Fibroblast of lung (primary cell): ENCODE results near the gene GUCA1A. TPM values are rescaled to one million over a fixed set of nuclear protein-coding genes. Genes with fewer than 3 reads are reported as not detected.
A peak's percentile ranks its signal among the peaks of the same experiment; 100 is the strongest.
"Not testable (repeated sequence)": the region's sequence is repeated elsewhere in the genome, so short reads cannot be mapped to it uniquely, and the experiment has no call there.

ENCODE experiments used
- DNase-seq, 2 donors: peaks; one replicate each; pipeline versions ENCODE4 v3.0.0 to v3.0.0-alpha.2; 2010; ENCODE audit warnings: low read depth in 2 of 2
- H2AFZ ChIP-seq: 2 replicates; pipeline ENCODE4 v1.5.1; 2012; ENCODE audit warnings: low read length, control low read depth, inconsistent platforms
- H3K27ac ChIP-seq: 2 replicates; pipeline ENCODE4 v1.5.1; 2011; ENCODE audit warnings: low read length, control low read depth; ENCODE audit not compliant: insufficient read depth
- H3K27me3 ChIP-seq: 2 replicates; pipeline ENCODE4 v1.5.1; 2011; ENCODE audit warnings: mild to moderate bottlenecking, low read length; ENCODE audit not compliant: control insufficient read depth, insufficient read depth
- H3K36me3 ChIP-seq: 2 replicates; pipeline ENCODE4 v1.5.1; 2011; ENCODE audit warnings: low read length; ENCODE audit not compliant: control insufficient read depth, insufficient read depth
- H3K4me1 ChIP-seq: 2 replicates; pipeline ENCODE4 v1.5.1; 2011; ENCODE audit warnings: low read length; ENCODE audit not compliant: control insufficient read depth, insufficient read depth; ENCODE audit errors: extremely low read depth
- H3K4me2 ChIP-seq: 2 replicates; pipeline ENCODE4 v1.5.1; 2011; ENCODE audit warnings: low read length, control low read depth; ENCODE audit not compliant: insufficient read depth; ENCODE audit errors: extremely low read depth
- H3K4me3 ChIP-seq, 4 experiments: fragments of 200-600 bp in 1 of 4; sonication (generic) in 1 of 4; replicated peaks in 1 of 4; 2 replicates each; pipeline ENCODE4 v1.5.1; 2011 to 2016; ENCODE audit warnings: low read length in 4 of 4, low read depth in 3 of 4, mild to moderate bottlenecking in 3 of 4, control low read depth in 2 of 4, inconsistent platforms in 1 of 4, mixed read lengths in 1 of 4; ENCODE audit not compliant: insufficient read depth in 1 of 4; ENCODE audit errors: control extremely low read depth in 1 of 4
- H3K79me2 ChIP-seq: 2 replicates; pipeline ENCODE4 v1.5.1; 2012; ENCODE audit warnings: mild to moderate bottlenecking, low read length, inconsistent platforms; ENCODE audit not compliant: control insufficient read depth, insufficient read depth
- H3K9ac ChIP-seq: 2 replicates; pipeline ENCODE4 v1.5.1; 2011; ENCODE audit warnings: mild to moderate bottlenecking, low read length, control low read depth; ENCODE audit not compliant: insufficient read depth
- H3K9me3 ChIP-seq: 2 replicates; pipeline ENCODE4 v1.5.1; 2012; ENCODE audit warnings: low read depth, low read length; ENCODE audit not compliant: control insufficient read depth, insufficient read depth
- H4K20me1 ChIP-seq: 2 replicates; pipeline ENCODE4 v1.5.1; 2011; ENCODE audit warnings: low read length; ENCODE audit not compliant: control insufficient read depth, insufficient read depth; ENCODE audit errors: extremely low read depth
- CTCF ChIP-seq, 2 donors: IDR thresholded peaks in 1 of 2; conservative IDR thresholded peaks in 1 of 2; 1 replicate in 1 of 2; 2 replicates in 1 of 2; pipeline ENCODE4 v1.5.1; 2011 to 2012; ENCODE audit warnings: low read length in 2 of 2, control low read depth in 1 of 2, inconsistent platforms in 1 of 2, low read depth in 1 of 2, mild to moderate bottlenecking in 1 of 2
- EZH2 ChIP-seq: IDR thresholded peaks from 2 replicates; pipeline ENCODE4 v1.5.1; 2012; ENCODE audit warnings: low read length, control low read depth, mild to moderate bottlenecking; ENCODE audit errors: missing control alignments
- polyA plus RNA-seq, 2 donors: library from polyadenylated mRNA; depleted of rRNA in 1 of 2; stranded (reverse) in 1 of 2; unstranded in 1 of 2; fragments of >200 nt; gene quantifications; 2 replicates each; pipeline ENCODE4 v1.2.1, GENCODE V29; 2011 to 2012; ENCODE audit warnings: missing spikeins in 1 of 2
- total RNA-seq: library from RNA; depleted of rRNA; stranded (reverse); fragments of >200 nt; gene quantifications from 2 replicates; pipeline ENCODE4 v1.2.1, GENCODE V29; 2014

Gene GUCA1A
- total and polyA plus RNA-seq, 2 donors (not counting 1 experiment from before 2014, with no cell fraction given): 0.16 to 0.33 TPM

- H3K9ac ChIP-seq: no peak overlapping the region
- H3K79me2 ChIP-seq: peaks cover 5% of the 10 kb centered on the region
- H3K4me1 ChIP-seq: peaks cover under 1% of the 10 kb centered on the region
- no peak overlapping the region for H2AFZ ChIP-seq
- H3K27ac ChIP-seq: no peak overlapping the region
- no peak overlapping the region for H3K4me2 ChIP-seq
- no peak for TF ChIP-seq CTCF (conservative IDR thresholded peaks at IDR 0.05 in 1 of 2, IDR thresholded peaks at IDR 0.05 in 1 of 2; ENCODE audit: low read depth in 1 of 2, low read length in 2 of 2)
- TF ChIP-seq EZH2: no peak
- DNase-seq: no peak
- no peaks in the 10 kb centered on the region for H3K27me3 ChIP-seq
- H3K9me3 ChIP-seq: no peaks in the 10 kb centered on the region
- no peaks in the 10 kb centered on the region for H4K20me1 ChIP-seq
- peaks cover 15% of the 10 kb centered on the region for H3K36me3 ChIP-seq
- no peak overlapping the region for H3K4me3 ChIP-seq
These were observed 37.4 kb downstream of the GUCA1A start for GRCh38 chr6:42210551-42210950.

DNA sequence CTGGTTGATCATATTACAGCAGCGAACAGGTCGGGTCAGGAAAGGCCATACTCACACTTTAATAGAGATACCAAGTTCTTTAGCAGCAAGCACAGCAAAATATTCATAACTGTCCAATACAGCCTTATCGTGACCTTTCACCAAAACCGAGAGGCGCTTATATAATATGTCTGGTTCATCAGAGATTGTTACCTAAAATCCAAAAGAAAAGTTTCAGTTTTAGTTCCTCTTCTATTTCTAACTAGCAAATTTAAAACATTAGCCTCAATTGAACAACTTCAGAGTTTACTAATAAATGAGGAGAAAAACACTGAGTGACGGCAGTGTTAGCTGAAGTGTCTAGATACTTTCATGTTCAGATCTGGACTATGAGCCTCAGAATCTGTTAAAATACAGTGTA is 38.6 kb downstream of the GUCA1A start:
- Histone ChIP-seq H3K9me3 (no peaks in the 10 kb centered on the region), H3K4me3 (no peak overlapping the region), H3K27me3 (no peaks in the 10 kb centered on the region), H3K4me2 (no peak overlapping the region), H2AFZ (no peak overlapping the region), H3K27ac (no peak overlapping the region), H4K20me1 (no peaks in the 10 kb centered on the region), H3K79me2 (peaks cover 11% of the 10 kb centered on the region), H3K4me1 (peaks cover 6% of the 10 kb centered on the region), H3K9ac (no peak overlapping the region), H3K36me3 (peaks cover 15% of the 10 kb centered on the region)
- DNase-seq: no peak
- no peak for TF ChIP-seq EZH2
- TF ChIP-seq CTCF (conservative IDR thresholded peaks at IDR 0.05 in 1 of 2, IDR thresholded peaks at IDR 0.05 in 1 of 2; ENCODE audit: low read depth in 1 of 2, low read length in 2 of 2): no peak

DNA sequence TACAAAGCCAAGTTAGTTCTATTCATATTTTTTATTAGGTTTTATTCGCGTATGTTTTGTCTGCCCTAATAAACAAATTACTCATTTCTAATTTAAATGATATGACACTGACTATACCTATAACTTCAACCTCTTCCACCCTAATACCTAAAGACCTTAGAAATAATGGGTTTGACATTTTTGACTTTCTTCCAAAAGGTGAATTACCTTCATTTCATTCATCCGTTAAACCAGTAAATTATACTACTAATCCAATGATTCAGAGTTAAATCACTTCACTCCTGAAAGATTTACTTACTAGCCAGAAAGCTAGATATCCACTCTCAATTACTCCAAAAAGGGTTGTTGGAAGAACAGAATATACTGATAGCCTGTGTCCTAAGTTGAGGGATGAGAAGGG is 39.3 kb downstream of the GUCA1A start:
- TF ChIP-seq CTCF (conservative IDR thresholded peaks at IDR 0.05 in 1 of 2, IDR thresholded peaks at IDR 0.05 in 1 of 2; ENCODE audit: low read depth in 1 of 2, low read length in 2 of 2) (no peak), EZH2 (no peak)
- H3K9me3 ChIP-seq: no peaks in the 10 kb centered on the region
- no peak overlapping the region for H3K4me2 ChIP-seq
- no peak overlapping the region for H3K9ac ChIP-seq
- no peak overlapping the region for H3K4me3 ChIP-seq
- DNase-seq: no peak
- no peaks in the 10 kb centered on the region for H3K27me3 ChIP-seq
- no peak overlapping the region for H3K27ac ChIP-seq
- H4K20me1 ChIP-seq: no peaks in the 10 kb centered on the region
- no peak overlapping the region for H2AFZ ChIP-seq
- H3K36me3 ChIP-seq: peaks cover 15% of the 10 kb centered on the region
- H3K79me2 ChIP-seq: peaks cover 18% of the 10 kb centered on the region
- H3K4me1 ChIP-seq: peaks cover 6% of the 10 kb centered on the region

GRCh38 chr6:42216495-42216894 is 43.3 kb downstream of the GUCA1A start:
- H3K4me1 ChIP-seq, H2AFZ ChIP-seq, DNase-seq, H3K9me3 ChIP-seq, H4K20me1 ChIP-seq, H3K27me3 ChIP-seq, H3K36me3 ChIP-seq: not testable (repeated sequence)
- H3K4me2 ChIP-seq: peak overlapping the region; percentile 71
- H3K27ac ChIP-seq: peak overlapping the region; percentile 82
- peak overlapping the region; percentile 79 to 100 (median 95) for H3K4me3 ChIP-seq
- peak overlapping the region; percentile 75 for H3K9ac ChIP-seq
- H3K79me2 ChIP-seq: peaks cover 19% of the 10 kb centered on the region
